ENCODE results near the gene STARD4.

The STARD4 gene, protein sequence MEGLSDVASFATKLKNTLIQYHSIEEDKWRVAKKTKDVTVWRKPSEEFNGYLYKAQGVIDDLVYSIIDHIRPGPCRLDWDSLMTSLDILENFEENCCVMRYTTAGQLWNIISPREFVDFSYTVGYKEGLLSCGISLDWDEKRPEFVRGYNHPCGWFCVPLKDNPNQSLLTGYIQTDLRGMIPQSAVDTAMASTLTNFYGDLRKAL
- total RNA-seq, result 24.6 to 55.2 (median 41.9) reads per million in 4 donors

DNA sequence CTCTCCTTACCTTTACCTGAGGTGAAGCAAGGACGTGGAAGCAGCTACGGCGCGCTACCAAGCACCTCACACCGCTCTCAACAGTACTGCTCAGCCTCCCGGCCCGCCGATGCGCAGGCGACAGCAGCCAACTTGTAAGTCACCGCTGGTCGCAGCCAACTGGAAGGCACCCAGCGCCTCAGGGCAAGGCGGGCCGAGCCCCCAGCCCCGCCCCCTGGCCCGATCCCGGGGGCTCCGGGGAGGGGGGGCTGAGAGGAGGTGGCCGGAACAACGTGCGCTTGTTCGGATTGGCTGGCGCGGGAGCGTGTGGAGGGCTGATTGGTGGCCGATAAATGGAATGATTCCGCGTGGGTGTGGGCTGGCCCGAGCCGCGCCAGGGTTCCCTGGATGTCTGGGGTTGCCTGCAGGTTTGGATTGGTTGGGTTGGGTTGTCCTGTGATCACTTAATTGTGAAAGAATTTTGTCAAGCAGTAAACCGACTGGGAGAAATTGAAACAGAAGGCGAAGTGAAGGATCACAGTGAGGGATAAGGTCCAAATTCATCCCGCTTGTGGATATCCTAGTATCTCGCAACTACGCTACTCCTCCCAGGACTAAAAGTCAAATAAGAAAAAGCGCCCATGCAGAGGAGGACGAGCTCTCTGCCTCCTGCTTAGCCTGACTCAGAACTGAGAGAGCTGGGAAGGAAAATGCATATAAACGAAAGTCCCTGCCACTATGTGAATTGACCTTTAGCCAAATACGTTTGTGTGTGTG lies at the start of gene STARD4:
Gene STARD4 (minus strand): TSS at position 161 of the 756 bp plus-strand sequence. CDS start 5,102 bp downstream, outside the sequence.
- peak; percentile 86 to 96 (median 90) for DNase-seq

- no peak for DNase-seq
Observed at GRCh38 chr5:111559680-111560079, 47.3 kb upstream of the STARD4 start.

DNA sequence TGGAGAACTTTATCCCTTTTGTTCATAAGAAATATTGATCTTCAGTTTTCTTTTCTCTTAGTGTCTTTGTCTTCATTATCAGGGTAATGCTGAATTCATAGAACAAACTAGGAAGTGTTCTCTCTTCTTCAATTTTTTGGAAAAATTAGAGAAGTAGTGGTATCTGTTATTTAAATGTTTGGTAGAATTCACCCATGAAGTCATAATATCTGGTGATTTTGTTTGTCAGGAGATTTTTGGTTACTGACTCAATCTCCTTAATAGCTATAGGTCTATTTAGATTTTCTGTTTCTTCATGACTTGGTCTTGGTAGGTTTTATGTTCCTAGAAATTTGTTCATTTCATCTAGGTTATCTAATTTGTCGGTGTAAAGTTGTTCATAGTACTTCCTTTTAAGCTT lies 45.4 kb upstream of the STARD4 start:
- no peak for DNase-seq

DNA sequence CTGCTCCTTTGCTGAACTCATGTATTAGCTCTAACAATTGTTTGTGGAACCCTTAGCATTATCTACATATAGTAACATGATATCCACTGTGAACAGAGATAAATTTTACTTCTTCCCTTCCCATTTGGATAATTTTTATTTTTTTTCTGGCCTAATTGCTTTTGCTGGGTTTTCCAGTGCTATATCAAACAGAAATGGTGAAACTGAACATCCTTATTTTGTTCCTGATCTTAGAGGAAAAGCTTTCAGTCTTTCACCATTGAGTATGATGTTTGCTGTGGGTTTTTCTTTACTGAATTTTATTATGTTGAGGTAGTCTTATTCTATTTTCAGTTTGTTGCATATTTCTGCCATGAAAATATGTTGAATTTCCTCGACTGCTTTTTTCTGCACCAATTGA lies 44.8 kb upstream of the STARD4 start:
- no peak for DNase-seq

DNA sequence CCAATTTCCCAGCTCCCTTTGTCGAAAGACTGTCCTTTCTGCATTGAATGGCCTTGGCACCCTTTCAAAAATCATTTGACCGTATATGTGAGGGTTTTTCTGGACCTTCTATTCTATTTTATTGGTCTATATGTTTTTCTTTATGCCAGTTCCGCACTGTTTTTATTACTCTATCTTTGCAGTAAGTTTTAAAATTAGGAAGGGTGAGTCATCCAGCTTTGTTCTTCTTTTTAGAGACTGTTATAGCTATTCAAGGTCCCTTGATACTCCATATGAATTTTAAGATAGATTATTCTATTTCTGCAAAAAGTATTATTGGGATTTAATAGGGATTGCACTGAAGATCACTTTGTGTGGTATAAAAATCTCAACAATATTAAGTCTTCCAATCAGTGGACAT lies 44.2 kb upstream of the STARD4 start:
- no peak for DNase-seq

DNA sequence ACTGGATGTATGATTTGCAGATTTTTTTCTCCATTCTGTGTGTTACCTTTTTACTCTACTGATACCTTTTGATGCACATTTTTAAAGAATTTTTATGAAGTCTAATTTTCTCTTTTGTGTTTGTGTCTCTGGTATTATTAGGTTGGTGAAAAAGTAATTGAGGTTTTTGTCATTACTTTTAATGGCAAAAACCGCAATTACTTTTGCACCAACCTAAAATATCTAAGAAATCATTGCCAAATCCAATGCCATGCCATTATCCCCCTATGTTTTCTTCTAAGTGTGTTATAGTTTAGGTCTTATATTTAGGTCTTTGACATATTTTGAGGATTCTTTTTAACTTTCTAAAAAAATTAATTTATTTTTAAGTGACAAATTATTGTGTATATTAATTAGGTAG lies 43.4 kb upstream of the STARD4 start:
- DNase-seq, result no peak

DNA sequence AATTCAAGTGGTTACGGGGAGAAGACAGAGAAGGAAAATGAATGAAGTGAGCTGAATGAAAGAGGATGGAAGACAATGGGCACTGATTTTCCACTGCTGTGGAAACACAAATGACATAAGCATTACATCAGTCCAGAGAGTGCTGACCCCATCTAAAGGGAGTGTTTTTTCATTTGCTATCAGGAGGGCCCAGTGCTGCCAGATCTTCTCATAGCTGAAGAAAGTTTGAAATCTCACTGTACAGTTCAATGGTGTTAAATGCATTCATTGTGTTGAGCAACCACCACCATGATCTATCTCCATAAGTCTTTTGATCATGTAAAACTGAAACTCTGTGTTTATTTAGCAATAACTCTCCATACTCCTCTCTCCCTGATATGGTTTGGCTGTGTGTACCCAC lies 41.5 kb upstream of the STARD4 start:
- DNase-seq, result no peak

GRCh38 chr5:111552896-111553295 lies 40.6 kb upstream of the STARD4 start:
- DNase-seq, result no peak

GRCh38 chr5:111552492-111552891 lies 40.2 kb upstream of the STARD4 start:
- no peak for DNase-seq

GRCh38 chr5:111551569-111552275 lies 39.4 kb upstream of the STARD4 start:
- no peak for DNase-seq

DNA sequence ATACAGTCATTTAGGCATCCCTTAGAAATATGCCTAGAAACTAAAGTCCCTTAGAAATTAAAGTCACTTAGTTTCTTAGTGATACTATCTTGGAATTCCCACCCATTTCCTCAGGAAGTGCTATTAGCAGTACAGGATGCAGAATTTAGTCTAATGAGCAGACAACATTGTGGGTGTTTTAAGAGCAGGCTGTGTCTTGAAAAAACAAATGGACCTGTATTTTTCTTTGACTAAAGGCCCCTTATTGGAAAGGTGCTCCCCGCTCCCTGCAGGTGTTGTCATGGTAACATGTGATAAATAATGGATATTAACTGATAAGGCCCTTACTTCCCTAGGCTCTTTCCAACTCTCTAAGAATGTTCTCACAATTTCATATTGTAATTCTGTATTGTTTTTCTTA lies 38.8 kb upstream of the STARD4 start:
- no peak for DNase-seq

DNA sequence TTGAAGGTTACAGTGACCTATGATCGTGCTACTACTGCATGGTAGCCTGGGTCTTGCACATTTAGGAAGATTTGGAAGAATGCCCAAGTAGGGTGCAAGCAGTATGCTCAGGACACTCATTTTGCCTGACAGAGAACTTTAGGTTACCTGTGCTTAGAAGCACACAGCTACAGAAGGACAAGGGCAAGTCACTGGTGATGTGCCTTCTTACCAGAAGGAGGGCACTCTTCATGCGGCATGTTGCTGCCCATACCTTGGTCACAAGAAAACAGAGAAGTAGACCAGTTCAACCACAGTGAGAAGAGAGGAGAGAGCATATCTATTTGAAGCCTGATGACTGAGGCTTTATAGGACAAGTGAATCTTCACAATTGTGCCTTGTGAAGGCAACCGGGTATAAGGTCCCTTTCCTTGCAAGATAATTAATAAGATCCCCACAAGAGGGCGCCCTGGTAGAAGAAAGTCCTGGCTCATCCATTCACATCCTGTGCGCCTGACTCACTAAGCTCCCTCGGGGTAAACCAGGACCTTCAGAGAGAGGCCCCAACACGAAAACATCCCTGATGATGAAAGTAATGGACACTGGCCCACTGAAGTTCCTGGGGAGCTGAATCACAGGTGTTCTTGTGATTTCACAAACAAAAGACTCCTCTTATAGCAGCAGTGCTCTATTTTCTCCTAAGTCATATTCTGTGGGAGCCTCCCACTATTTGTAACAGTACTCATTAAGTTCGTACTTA lies 38.1 kb upstream of the STARD4 start:
- DNase-seq, result peak; percentile 19 to 69 (median 54)

GRCh38 chr5:111548992-111549649 lies 36.8 kb upstream of the STARD4 start:
- no peak for DNase-seq

DNA sequence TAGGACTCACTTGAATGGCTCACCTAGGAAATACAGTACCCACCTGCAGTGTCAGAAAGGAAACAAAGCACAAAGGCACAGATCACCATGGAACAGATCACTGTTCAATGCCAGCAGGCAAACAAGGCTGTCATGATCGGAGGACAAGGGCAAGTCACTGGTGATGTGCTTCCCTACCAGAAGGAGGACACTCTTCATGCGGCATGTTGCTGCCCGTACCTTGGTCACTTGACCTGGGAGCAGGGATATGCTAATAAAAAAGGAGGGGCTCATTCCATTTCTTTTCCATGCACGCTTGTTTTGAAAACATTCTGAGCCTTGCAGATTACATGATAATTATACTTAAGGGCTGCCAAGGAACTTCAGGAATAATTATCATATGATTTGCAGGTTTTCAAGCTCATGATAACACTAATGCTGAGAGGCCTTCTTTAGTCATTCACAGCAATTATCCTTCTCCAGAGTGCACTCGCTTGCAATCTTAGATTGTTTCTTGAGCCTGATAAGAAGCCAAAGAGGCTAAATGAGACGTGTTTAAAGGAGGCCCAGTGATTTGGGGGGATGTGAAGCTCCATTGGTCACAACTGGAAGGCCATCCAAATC lies 36.1 kb upstream of the STARD4 start:
- no peak for DNase-seq

DNA sequence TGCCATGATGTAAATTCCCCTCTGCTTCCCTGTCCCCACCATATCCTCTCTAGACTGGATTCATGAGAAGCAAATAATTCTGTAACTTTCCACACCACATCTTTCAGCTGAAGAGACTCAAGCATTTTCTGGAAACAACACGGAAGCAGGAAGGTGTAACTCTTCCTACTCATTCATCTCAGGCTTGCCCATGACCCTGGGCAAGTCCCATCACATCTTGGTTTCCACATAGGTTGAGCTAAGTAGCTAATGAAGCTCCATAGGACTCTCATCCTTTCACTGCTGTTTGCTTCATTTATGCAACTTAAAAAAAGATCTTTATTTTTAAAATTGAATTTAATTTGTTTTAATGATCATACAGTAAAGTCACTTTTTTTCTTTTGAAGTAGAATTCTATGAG lies 32.7 kb upstream of the STARD4 start:
- DNase-seq, result no peak

GRCh38 chr5:111537141-111538024 lies 25.0 kb upstream of the STARD4 start:
- no peak for DNase-seq

DNA sequence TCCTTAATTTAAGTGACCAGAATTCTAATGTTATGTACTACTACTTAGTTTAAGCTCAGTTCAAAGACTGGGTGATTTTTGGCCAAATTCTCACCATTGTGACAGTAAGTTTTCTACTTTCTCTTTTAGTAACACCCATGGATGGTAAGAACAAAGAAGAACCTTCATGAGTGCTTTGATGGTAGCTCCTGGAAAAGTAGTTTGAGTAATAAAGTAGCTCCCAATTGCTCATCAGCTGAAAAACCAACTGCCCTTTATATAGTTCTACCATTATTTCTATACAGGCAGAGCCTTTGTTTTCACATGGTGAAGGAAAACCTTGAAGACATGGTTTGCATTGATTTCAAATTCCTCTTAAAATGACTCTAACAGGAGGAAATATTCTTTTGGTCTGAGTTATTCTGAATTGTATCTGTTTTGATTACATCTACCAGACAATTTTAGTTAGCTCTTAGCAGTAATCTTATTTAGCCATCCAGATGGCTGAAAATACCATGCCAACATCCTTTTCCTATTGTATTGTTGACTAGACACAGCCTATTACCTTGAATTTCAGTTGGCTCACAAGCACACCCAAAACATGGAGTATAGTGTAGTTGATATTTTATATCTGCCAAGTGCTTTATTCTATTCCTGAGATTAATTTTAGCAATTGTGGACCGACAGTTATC lies 23.7 kb upstream of the STARD4 start:
- DNase-seq, result no peak

GRCh38 chr5:111532886-111533582 lies 20.7 kb upstream of the STARD4 start:
- DNase-seq, result no peak

- peak; percentile 72 to 96 (median 78) for DNase-seq
Observed at GRCh38 chr5:111530298-111530740, 18.0 kb upstream of the STARD4 start.

GRCh38 chr5:111528056-111528455 lies 15.7 kb upstream of the STARD4 start:
- no peak for DNase-seq

Measured in T-helper 1 cell (primary cell).